Cerebellar cortex (tissue), 1 donor: ENCODE data around the gene HES2.
"Not testable (repeated sequence)": the region's sequence is repeated elsewhere in the genome, so short reads cannot be mapped to it uniquely, and the experiment has no call there.

Experiments used
- DNase-seq: peaks from one replicate; pipeline ENCODE4 v3.0.0-alpha.2; 2015; ENCODE audit warnings: low spot score

The HES2 gene

DNA sequence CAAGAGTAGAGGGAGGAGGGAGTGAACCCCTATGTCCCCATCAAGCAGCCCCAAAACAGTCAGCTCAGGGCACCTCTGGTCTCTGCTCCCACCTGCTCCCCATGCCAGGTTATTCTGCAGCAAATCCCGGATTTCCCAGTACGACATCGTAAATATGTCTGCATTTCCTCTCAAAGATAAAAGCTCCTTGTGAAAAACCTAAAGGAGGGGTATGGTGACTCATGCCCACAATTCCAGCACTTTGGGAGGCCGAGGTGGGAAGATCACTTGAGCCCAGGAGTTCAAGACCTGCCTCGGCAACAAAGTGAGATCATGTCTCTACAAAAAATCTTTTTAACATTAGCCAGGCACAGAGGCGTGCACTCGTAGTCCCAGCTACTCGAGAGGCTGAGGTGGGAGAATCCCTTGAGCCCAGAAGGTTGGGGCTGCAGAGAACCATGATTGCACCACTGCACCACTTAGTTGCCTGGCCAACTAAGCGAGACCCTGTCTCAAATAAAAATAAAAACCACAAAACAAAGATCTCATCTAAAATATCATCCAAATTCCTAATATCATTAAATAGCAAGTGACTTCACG, 33.3 kb downstream of the HES2 start:
- DNase-seq: no peak

DNA sequence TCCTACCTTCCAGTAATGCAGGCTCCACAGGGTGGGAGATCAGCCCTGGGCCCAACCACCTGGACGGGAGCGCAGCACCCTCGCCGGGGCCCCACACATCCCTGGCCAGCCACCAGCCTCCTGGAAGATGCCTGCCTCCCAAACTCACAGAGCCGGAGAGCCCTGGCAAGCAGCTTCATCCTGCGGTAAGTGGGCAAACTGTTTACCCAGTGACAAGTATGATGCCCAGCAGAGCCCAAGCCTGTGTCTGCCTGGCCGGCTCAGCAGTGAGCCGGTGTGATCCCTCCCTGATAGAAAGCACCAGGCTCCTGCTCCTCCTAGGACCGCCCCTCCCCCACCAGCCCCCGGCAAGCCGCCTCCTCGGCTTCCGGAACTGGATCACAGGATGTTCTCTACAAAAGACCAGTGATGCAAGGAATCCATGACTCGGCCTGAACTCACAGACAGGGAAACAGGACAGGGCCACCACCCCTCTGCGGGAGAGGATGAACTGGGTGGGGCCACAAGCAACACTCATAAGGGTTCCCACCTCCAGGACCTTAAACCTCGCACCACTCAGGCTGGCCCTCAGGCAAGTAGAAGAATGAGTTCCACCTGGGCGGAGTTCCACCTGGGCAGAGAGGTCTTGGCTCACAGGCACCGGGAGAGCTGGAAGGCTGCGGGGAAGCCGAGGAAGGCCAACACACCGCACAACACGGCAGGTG, 34.1 kb downstream of the HES2 start:
- peak; percentile 64 for DNase-seq

DNA sequence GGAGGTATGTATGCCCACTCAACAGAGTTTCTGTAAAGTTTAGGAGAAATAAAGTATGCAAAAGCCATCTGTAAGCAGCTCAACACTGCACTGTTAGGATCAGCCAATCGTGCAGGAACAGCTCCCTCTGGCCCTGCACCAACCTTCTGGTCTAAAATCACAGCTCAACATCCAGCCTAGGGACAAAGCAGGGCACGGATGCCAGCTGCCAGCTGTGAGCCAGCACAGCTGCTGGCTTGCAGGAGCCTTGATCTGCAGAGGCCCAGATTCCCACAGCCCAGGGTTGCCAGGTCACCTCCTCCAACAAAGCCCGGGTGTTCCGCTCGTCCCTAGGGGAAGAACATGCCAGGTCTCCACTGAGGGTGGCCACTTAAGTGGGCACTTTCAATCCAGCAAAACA, 34.8 kb downstream of the HES2 start:
- no peak for DNase-seq

DNA sequence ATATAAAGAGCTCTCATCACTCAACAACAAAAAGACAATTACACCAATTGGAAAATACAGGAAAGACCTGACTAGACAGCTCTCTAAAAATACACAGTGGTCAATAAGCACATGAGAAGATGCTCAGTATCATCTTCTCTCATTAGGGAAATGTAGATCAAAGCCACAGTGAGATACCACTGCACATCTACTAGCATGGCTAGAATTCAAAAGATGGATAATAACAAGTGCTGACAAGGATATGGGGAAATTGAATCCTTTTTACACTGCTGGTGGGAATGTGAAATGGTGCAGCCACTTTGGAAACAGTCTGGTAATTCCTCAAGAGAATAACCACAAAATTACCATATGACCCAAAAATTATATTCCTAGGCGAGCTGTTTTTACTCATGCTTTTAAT, 35.6 kb downstream of the HES2 start:
- no peak for DNase-seq

DNA sequence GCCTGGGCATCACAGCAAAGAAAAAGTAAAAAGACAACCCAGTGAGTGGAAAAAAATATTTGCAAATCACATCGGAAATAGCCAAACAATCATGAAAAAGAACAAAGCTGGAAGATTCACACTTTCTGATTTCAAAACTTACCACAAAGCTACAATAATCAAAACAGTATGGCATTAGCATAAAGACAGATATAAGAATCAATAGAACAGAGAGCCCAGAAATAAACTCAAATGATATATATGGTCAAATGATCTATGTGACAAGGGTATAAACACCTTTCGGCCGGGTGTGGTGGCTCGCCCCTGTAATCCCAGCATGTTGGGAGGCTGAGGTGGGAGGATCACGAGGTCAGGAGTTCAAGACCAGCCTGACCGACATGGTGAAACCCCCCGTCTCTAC, 39.7 kb downstream of the HES2 start:
- no peak for DNase-seq

DNA sequence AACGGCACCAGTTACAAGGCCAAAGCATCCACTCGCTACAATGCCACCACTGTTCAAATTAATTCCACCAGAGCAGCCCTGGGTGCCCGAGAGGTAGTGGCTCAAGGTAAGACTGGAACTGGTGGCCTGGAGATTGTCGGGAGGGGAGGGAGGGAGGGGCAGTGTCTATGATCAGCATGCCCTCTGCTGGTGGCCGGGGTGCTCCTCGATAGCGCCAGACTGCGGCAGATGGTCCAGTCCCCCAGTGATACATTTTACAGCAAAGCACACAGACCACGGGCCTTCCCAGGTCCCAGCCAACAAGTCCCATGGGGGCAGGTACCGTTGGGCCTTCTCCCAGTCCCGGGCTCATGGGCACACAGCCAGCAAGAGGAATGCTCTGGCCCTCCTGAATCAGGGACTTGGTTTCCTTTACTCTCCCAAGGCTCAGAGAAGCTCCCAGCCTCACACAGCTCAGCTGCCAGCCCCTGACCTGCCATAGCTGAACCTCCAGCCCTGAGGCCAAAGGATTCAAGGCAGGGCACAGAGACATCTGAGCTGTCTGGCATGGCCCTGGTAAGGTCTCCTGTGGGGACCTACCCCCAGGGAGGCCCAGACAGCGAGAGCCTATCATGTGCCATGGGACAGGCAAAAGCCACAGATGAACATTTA, 41.5 kb downstream of the HES2 start:
- DNase-seq: no peak

DNA sequence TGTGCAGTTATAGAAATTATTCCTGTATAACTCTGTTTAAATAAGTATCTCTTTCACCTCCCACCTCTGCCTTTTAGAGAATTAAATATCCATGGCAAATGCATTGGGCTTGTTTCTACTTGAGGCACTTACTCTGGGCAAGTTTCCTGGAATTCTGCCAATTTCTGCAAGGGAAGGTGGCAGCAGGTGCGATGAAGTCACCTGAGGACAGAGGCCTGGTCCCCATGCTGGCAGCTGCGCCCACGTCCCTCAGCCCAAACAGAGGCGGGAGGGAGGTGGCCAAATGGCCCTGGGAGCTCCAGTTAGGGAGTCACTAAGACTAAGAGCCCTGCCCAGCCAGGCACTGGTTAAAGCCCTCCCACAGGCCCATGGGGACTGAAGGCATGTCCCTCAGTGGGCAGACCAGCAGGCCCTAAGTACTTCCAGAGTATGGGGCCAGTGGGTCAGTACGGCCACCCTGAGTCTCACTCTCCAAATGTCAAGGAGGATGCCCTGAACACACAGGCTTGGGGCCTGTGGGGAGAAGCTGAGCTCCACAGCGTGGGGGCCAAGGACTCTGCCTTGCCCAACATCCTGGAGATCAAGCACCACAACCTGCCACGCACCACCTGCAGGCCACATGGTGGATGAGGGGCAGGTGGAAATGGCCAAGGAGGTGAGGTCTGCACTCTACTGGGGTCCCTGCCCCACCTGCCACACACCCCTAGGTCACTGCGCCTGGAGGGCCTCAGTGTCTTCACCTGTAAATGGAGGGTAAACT, 45.6 kb downstream of the HES2 start:
- no peak for DNase-seq

DNA sequence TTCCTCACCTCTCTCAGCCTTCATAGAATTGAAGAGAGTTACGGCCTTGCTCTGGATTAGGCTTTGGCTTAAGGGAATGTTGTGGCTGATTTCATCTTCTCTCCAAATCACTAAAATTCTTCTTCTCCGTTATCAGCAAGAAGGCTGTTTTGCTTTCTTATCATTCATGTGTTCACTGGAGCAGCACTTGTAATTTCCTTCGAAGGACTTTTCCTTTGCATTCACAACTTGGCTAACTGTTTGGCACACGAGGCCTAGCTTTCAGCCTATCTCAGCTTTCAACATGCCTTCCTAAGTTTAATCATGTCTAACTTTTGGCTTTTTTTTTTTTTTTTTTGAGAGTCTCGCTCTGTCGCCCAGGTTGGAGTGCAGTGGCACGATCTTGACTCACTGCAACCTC, 47.5 kb downstream of the HES2 start:
- DNase-seq: not testable (repeated sequence)

DNA sequence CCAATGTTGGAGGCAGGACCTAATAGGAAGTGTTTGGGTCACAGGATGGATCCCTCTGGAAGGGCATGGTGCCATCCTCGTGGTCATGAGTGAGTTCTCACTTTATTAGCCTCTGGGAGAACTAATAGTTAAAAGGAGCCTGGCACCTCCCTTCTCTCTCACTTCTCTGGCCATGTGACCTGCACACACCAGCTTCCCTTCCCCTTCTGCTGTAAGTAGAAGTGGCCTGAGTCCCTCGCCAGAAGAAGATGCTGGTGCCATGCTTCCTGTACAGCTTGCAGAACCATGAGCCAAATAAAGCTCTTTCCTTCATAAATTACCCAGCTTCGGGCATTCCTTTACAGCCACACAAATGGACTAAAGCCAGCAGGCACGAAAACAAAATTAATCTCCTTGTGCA, 49.7 kb downstream of the HES2 start:
- DNase-seq: no peak

DNA sequence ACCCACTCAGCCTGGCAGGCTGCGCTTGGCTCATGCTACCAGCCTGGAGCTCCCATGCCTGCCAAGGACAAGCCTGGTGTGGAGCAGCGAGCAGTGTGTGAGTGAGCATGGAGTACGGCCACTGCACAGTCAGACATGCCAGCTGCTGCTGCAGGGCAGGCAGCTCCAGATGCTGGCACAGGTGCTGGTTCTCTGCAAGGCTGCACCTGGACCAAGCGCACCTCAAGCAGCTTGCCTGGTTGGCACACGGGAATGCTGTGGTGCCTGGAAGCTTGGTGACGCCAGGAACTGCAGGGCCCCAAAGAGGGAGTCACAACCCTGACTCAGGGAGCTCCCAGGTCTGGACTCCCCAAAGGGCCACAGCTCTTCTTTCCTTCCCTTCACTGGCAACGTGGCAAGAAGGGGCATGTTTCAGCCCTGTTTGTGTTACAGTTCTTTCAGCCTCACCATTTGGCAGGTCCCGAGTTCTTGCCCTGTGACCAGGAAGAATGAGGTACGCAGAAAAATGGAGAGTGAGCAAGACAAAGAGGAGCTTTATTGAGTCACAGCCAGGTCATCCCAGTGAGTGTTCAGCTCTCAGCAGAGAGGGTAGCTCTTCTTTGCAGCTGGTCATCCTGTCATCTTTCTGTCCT, 52.2 kb downstream of the HES2 start:
- DNase-seq: no peak

DNA sequence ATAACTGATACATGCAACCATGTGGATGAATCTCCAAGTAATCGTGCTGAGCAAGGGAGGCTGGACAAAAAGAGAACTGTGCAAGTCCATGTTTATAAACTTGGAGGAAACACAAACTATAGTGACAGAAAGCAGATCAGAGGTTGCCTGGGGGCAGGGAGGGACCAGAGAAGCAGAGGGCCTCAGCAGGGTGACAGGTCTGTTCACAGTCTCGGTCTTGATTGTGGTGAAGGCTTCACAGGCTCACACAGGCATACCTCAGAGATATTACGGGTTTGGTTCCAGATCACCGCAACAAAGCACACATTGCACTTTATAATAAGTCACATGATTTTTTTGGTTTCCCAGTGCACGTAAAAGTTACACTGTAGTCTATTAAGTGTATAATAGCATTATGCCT, 54.7 kb downstream of the HES2 start:
- DNase-seq: no peak

DNA sequence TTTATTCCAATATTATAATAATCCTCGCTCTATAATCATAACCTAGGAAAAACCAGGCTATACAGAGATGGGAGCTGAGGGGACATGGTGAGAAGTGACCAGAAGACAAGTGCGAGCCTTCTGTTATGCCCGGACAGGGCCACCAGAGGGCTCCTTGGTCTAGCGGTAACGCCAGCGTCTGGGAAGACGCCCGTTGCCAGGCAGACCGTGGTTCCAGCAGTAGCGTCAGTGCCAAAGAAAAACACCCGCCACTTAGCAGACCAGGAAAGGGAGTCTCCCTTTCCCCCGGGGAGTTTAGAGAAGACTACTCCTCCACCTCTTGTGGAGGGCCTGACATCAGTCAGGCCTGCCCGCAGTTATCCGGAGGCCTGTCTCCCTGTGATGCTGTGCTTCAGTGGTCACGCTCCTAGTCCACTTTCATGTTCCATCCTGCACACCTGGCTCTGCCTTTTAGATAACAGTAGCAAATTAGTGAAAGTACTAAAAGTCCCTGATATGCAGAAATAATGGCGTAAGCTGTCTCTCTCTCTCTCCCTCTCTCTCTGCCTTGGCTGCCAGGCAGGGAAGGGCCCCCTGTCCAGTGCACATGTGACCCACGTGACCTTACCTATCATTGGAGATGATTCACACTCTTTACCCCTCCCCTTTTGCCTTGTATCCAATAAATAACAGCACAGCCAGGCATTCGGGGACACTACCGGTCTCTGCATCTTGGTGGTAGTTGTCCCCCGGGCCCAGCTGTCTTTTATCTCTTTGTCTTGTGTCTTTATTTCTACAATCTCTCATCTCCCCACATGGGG, 56.4 kb downstream of the HES2 start:
- peak; percentile 71 for DNase-seq
